ENCODE results near the gene SF3A2.
A peak's percentile ranks its signal among the peaks of the same experiment; 100 is the strongest.

The SF3A2 gene

DNA sequence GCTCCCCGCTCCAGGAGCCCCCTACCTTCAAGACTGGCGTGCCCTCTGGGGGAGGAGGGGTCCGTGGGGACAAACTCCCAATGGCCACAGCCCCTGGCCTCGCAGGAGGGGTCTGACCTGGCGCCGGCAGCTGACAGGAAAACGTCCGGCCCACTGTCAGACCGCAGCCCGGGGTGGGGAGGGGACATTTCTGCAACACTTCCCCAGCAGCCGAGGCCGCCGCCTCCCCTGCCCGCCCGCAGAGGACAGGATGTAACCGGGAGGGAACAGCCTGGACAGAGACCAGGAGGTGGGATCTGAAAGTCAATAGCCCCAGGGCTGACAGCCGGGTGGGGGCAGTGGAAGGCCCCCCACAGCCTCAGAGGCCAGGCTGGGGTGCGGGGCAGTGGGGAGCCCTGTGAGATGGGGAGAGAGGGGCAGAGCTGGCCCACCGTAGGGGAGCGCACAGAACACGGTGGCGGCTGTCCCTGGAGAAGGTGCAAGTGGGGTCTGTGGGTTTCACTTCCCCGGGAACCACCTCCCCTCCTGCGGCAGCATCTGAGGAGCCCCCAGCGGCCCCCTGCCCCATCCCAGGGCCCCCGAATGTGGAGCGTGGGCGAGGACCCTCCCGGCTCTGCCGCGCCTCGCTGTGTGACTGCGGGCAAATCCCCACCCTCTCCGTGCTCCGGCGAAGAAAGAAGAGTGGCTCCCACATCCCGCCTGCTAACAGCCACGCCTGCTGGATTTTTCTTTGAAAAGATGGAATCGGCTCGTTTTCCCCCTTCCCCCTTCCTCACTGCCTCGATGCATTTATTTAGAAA, 45.6 kb downstream of the SF3A2 start, which contains the start of gene PEAK3:
Gene PEAK3 (minus strand): TSS at position 114 of the 800 bp plus-strand sequence. CDS start 1,244 bp downstream, outside the sequence.
- Histone ChIP-seq H2AK5ac (ENCODE audit: low read depth, low read length) (peak within 1 kb of the TSS; percentile 76), H3K23ac (ENCODE audit: low read depth, low read length, poor library complexity) (no peak within 1 kb of the TSS), H3K9ac (ENCODE audit: low read depth, low read length, poor library complexity) (peak within 1 kb of the TSS; percentile 44), H3K36me3 (replicated peaks in 1 of 2; ENCODE audit: control insufficient read depth in 2 of 2, insufficient read depth in 2 of 2, low read length in 2 of 2) (no peaks in the 10 kb centered on the region), H4K91ac (ENCODE audit: low read depth, low read length, poor library complexity) (no peak within 1 kb of the TSS), H4K8ac (ENCODE audit: low read depth, low read length) (peak within 1 kb of the TSS; percentile 17), H2BK120ac (ENCODE audit: low read depth, low read length) (no peak within 1 kb of the TSS), H2BK5ac (ENCODE audit: low read length) (peak within 1 kb of the TSS; percentile 48), H3K4me3 (ENCODE audit: low read length in 2 of 2) (peak within 1 kb of the TSS in 1 of 2 donors; percentile 34), H3K18ac (ENCODE audit: low read length) (peak within 1 kb of the TSS; percentile 71), H2AFZ (ENCODE audit: low read length) (peak within 1 kb of the TSS; percentile 84), H3K27ac (replicated peaks; ENCODE audit: low read length) (no peak within 1 kb of the TSS), H3K4ac (ENCODE audit: low read length) (no peak within 1 kb of the TSS), H3K14ac (ENCODE audit: low read length) (no peak within 1 kb of the TSS), H3K4me2 (ENCODE audit: insufficient read depth, low read length, poor library complexity, severe bottlenecking) (peak within 1 kb of the TSS; percentile 67), H3K4me1 (ENCODE audit: control insufficient read depth in 2 of 2, insufficient read depth in 1 of 2, low read depth in 1 of 2, low read length in 2 of 2) (peaks cover 3 to 8% of the 10 kb centered on the region in 2 donors), H3K79me1 (ENCODE audit: low read depth, low read length) (peaks cover 1% of the 10 kb centered on the region), H3K9me3 (replicated peaks in 1 of 2; ENCODE audit: control insufficient read depth in 2 of 2, insufficient read depth in 1 of 2, low read depth in 1 of 2, low read length in 2 of 2) (no peaks in the 10 kb centered on the region), H2BK12ac (ENCODE audit: low read length) (no peak within 1 kb of the TSS), H3K27me3 (ENCODE audit: control insufficient read depth in 3 of 3, insufficient read depth in 3 of 3, low read depth in 1 of 3, low read length in 3 of 3) (peaks cover 0 to 26% (median 0%) of the 10 kb centered on the region in 3 experiments), H2BK15ac (ENCODE audit: low read length) (no peak within 1 kb of the TSS)
- no peak for DNase-seq (ENCODE audit: low spot score)
- no CpG with 5 or more reads among the region's 41 CpGs for WGBS, 2 donors (ENCODE audit: extremely low coverage in 2 of 2, insufficient read length in 2 of 2, insufficient replicate concordance in 1 of 2)

DNA sequence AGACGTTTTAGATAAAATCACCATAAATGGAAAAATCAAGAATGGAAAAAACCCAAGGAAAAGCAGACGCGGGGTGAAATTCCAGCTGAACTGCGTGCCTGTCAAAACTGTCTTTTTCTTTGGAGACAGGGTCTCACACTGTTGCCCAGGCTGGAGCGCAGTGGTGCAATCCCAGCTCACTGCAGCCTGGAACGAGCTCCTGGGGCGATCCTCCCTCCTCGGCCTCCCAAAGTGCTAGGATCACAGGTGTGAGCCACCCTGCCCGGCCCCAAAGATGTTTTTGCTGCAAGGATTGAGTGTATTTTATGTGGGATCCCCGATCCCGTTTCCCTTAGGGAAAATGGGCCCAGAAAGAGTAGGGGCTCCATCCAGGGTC, 46.2 kb downstream of the SF3A2 start:
- no peak overlapping the region for H4K91ac ChIP-seq (ENCODE audit: low read depth, low read length, poor library complexity)
- peaks cover 3 to 8% of the 10 kb centered on the region in 2 donors for H3K4me1 ChIP-seq (ENCODE audit: control insufficient read depth in 2 of 2, insufficient read depth in 1 of 2, low read depth in 1 of 2, low read length in 2 of 2)
- H3K9ac ChIP-seq (ENCODE audit: low read depth, low read length, poor library complexity), result no peak overlapping the region
- H3K79me1 ChIP-seq (ENCODE audit: low read depth, low read length), result peaks cover 1% of the 10 kb centered on the region
- peak overlapping the region; percentile 84 for H2AFZ ChIP-seq (ENCODE audit: low read length)
- no peak overlapping the region for H2BK120ac ChIP-seq (ENCODE audit: low read depth, low read length)
- H3K36me3 ChIP-seq (replicated peaks in 1 of 2; ENCODE audit: control insufficient read depth in 2 of 2, insufficient read depth in 2 of 2, low read length in 2 of 2), result no peaks in the 10 kb centered on the region
- no peak overlapping the region for H3K14ac ChIP-seq (ENCODE audit: low read length)
- no peak overlapping the region for H3K27ac ChIP-seq (replicated peaks; ENCODE audit: low read length)
- no peaks in the 10 kb centered on the region for H3K9me3 ChIP-seq (replicated peaks in 1 of 2; ENCODE audit: control insufficient read depth in 2 of 2, insufficient read depth in 1 of 2, low read depth in 1 of 2, low read length in 2 of 2)
- H3K18ac ChIP-seq (ENCODE audit: low read length), result no peak overlapping the region
- no peak overlapping the region for H2BK12ac ChIP-seq (ENCODE audit: low read length)
- DNase-seq (ENCODE audit: low spot score), result no peak
- H3K27me3 ChIP-seq (ENCODE audit: control insufficient read depth in 3 of 3, insufficient read depth in 3 of 3, low read depth in 1 of 3, low read length in 3 of 3), result peaks cover 1 to 32% (median 1%) of the 10 kb centered on the region in 3 experiments
- H2BK5ac ChIP-seq (ENCODE audit: low read length), result no peak overlapping the region
- no peak overlapping the region for H2AK5ac ChIP-seq (ENCODE audit: low read depth, low read length)
- no peak overlapping the region for H2BK15ac ChIP-seq (ENCODE audit: low read length)
- no peak overlapping the region for H3K4me2 ChIP-seq (ENCODE audit: insufficient read depth, low read length, poor library complexity, severe bottlenecking)
- peak overlapping the region; percentile 17 for H4K8ac ChIP-seq (ENCODE audit: low read depth, low read length)
- WGBS, 2 donors (ENCODE audit: extremely low coverage in 2 of 2, insufficient read length in 2 of 2, insufficient replicate concordance in 1 of 2), result no CpG with 5 or more reads among the region's 11 CpGs
- H3K4ac ChIP-seq (ENCODE audit: low read length), result no peak overlapping the region
- H3K4me3 ChIP-seq (ENCODE audit: low read length in 2 of 2), result no peak overlapping the region
- H3K23ac ChIP-seq (ENCODE audit: low read depth, low read length, poor library complexity), result no peak overlapping the region

DNA sequence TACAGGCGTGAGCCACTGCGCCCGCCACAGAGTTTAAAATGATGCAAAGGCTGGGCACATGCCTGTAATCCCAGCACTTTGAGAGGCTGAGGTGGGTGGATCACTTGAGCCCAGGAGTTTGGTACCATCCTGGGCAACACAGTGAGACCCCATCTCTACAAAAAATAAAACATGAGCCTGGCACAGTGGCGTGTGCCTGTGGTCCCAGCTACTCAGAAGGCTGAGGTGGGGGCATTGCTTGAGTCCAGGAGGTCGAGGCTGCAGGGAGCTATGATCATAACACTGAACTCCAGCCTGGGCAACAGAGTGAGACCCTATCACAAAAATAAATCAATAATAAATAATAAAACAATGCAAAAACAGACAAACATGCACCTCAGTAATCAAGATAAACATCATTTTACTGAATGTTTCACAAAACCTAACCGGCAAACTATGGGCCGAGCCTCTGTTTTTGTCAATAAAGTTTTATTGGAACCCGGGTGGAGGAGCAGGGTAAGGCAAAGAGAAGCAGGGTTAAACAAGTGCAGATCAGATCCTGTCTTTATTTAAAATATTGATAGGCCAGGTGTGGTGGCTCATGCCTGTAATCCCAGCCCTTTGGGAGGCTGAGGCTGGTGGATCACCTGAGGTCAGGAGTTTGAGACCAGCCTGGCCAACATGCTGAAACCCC, 47.3 kb downstream of the SF3A2 start:
- DNase-seq (ENCODE audit: low spot score), result no peak
- H3K18ac ChIP-seq (ENCODE audit: low read length), result no peak overlapping the region
- H3K36me3 ChIP-seq (replicated peaks in 1 of 2; ENCODE audit: control insufficient read depth in 2 of 2, insufficient read depth in 2 of 2, low read length in 2 of 2), result no peaks in the 10 kb centered on the region
- no peak overlapping the region for H2AK5ac ChIP-seq (ENCODE audit: low read depth, low read length)
- no peak overlapping the region for H3K4me3 ChIP-seq (ENCODE audit: low read length in 2 of 2)
- H4K91ac ChIP-seq (ENCODE audit: low read depth, low read length, poor library complexity), result no peak overlapping the region
- peaks cover 9 to 44% (median 13%) of the 10 kb centered on the region in 3 experiments for H3K27me3 ChIP-seq (ENCODE audit: control insufficient read depth in 3 of 3, insufficient read depth in 3 of 3, low read depth in 1 of 3, low read length in 3 of 3)
- H3K27ac ChIP-seq (replicated peaks; ENCODE audit: low read length), result no peak overlapping the region
- H3K14ac ChIP-seq (ENCODE audit: low read length), result no peak overlapping the region
- H2BK5ac ChIP-seq (ENCODE audit: low read length), result no peak overlapping the region
- no peaks in the 10 kb centered on the region for H3K9me3 ChIP-seq (replicated peaks in 1 of 2; ENCODE audit: control insufficient read depth in 2 of 2, insufficient read depth in 1 of 2, low read depth in 1 of 2, low read length in 2 of 2)
- H2BK120ac ChIP-seq (ENCODE audit: low read depth, low read length), result no peak overlapping the region
- H3K4ac ChIP-seq (ENCODE audit: low read length), result no peak overlapping the region
- no peak overlapping the region for H3K4me2 ChIP-seq (ENCODE audit: insufficient read depth, low read length, poor library complexity, severe bottlenecking)
- H3K4me1 ChIP-seq (ENCODE audit: control insufficient read depth in 2 of 2, insufficient read depth in 1 of 2, low read depth in 1 of 2, low read length in 2 of 2), result peaks cover 3 to 8% of the 10 kb centered on the region in 2 donors
- no peak overlapping the region for H3K23ac ChIP-seq (ENCODE audit: low read depth, low read length, poor library complexity)
- no peak overlapping the region for H4K8ac ChIP-seq (ENCODE audit: low read depth, low read length)
- no peak overlapping the region for H2BK12ac ChIP-seq (ENCODE audit: low read length)
- WGBS, 2 donors (ENCODE audit: extremely low coverage in 2 of 2, insufficient read length in 2 of 2, insufficient replicate concordance in 1 of 2), result no CpG with 5 or more reads among the region's 8 CpGs
- no peak overlapping the region for H3K9ac ChIP-seq (ENCODE audit: low read depth, low read length, poor library complexity)
- no peak overlapping the region for H2BK15ac ChIP-seq (ENCODE audit: low read length)
- H2AFZ ChIP-seq (ENCODE audit: low read length), result no peak overlapping the region
- peaks cover 1% of the 10 kb centered on the region for H3K79me1 ChIP-seq (ENCODE audit: low read depth, low read length)
